ENCODE data around the gene TSPAN33.

TSPAN33 gene, protein sequence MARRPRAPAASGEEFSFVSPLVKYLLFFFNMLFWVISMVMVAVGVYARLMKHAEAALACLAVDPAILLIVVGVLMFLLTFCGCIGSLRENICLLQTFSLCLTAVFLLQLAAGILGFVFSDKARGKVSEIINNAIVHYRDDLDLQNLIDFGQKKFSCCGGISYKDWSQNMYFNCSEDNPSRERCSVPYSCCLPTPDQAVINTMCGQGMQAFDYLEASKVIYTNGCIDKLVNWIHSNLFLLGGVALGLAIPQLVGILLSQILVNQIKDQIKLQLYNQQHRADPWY

DNA sequence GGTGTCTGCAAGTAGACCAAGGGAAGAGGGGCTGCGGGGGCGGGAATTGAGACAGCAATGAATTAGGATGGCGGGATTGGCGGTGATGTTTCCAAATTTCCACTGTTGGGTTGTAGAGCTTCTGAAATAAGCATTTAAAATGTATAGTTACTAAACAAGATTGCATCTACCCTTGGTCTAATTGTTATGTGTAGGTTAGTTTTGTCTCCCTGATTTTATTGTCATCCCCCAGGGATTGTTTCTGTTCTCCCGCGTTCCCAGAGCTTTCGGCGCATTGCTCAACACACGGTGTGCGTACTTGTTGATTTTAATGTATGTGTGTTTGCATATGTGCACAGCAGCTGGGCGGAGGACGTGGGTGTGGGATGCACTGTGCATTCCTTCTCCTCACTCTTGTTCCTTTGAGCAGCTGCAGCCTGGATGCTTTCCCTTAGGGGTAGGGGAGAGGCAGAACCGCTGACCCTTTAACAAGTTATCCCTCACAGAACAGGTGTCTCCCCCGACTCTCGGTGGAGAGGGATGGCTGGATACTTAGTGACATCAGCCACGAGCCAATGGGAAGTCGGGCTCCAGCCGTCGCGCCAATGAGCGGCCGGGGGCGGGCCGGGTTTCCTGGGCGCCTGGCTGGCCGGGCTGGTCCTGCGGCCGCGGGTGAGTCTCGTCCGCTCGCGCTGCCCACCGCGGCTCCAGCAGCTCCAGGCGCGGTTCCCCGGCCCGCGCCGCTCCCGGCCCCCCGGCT lies at the start of gene TSPAN33:
Gene TSPAN33, plus strand, starts transcription at position 613 of the 739 bp plus-strand sequence. CDS start 274 bp downstream, outside the sequence.
- peak within 1 kb of the TSS; percentile 66 for H3K4me3 ChIP-seq (ENCODE audit: low read length)
- TF ChIP-seq, protein P1, sequence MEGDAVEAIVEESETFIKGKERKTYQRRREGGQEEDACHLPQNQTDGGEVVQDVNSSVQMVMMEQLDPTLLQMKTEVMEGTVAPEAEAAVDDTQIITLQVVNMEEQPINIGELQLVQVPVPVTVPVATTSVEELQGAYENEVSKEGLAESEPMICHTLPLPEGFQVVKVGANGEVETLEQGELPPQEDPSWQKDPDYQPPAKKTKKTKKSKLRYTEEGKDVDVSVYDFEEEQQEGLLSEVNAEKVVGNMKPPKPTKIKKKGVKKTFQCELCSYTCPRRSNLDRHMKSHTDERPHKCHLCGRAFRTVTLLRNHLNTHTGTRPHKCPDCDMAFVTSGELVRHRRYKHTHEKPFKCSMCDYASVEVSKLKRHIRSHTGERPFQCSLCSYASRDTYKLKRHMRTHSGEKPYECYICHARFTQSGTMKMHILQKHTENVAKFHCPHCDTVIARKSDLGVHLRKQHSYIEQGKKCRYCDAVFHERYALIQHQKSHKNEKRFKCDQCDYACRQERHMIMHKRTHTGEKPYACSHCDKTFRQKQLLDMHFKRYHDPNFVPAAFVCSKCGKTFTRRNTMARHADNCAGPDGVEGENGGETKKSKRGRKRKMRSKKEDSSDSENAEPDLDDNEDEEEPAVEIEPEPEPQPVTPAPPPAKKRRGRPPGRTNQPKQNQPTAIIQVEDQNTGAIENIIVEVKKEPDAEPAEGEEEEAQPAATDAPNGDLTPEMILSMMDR (conservative IDR thresholded peaks at IDR 0.05; ENCODE audit: low read depth, low read length), result no peak
- no peak for DNase-seq (ENCODE audit: low read depth)

DNA sequence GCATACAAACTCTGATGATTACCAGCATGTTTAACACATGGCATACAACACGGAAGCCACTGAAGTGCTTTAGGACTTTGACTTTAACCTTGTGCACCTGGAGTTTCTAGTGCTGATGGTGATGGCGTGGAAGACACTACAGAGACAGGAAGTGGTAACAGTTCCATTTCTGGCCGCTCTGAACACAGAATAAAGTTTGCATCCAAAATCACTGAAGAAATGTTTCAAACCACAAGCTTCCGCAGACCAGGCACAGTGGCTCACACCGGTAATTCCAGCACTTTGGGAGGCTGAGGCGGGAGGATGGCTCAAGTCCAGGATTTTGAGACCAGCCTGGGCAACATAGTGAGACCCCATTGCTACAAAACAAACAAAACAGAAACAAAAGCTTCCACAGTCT lies 49.2 kb upstream of the TSPAN33 start:
- TF ChIP-seq, protein P1 (conservative IDR thresholded peaks at IDR 0.05; ENCODE audit: low read depth, low read length), result no peak
- H3K4me3 ChIP-seq (ENCODE audit: low read length), result no peak overlapping the region
- DNase-seq (ENCODE audit: low read depth), result no peak

DNA sequence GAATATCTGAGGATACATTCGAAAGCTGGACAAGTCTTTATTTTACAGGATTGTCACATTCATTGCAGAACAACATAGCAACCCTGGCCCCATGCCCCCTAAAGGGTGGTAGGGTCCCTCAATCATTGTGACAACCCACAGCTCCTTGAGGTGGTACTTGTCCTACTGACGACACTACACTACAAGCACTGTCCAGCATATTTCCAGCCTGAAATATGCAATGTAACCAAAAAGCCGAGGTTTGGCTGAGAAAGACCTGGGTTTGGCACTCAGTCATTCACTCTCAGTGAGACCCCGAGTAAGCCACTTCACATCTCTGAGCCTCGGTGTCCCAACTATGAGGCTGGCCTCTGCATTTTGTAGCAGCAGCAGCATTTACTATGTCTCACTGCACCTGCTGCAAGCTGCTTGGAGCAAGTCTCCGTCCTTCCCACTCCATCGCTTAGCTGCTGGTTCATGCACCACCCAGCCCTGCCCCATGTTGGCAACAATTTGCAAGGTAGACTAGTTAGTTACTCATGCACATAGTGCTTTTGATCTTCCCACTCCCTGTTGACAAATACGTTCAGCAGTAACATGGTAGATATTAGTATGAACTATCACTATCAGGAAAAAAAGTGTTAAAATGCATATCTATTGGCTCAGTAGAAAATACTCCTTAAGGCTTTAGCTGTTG lies 46.0 kb upstream of the TSPAN33 start:
- DNase-seq (ENCODE audit: low read depth), result no peak
- TF ChIP-seq, protein P1 (conservative IDR thresholded peaks at IDR 0.05; ENCODE audit: low read depth, low read length), result no peak
- no peak overlapping the region for H3K4me3 ChIP-seq (ENCODE audit: low read length)

DNA sequence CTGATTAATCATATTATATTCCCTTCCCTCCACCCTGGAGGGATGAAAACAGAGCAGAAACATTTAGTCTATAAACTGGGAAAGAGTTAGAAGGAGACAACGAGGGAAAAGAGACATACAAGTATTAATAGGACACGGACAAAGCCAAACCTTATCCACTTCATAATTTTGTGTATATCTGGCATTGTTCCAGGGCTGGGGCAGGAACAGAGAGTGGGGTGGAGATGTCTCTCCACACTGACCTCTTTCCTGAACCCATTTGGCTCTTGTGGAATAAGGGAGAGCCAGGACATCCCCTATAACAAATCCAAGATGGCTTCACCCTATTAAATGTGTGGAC lies 43.7 kb upstream of the TSPAN33 start:
- H3K4me3 ChIP-seq (ENCODE audit: low read length), result no peak overlapping the region
- DNase-seq (ENCODE audit: low read depth), result no peak
- TF ChIP-seq, protein P1 (conservative IDR thresholded peaks at IDR 0.05; ENCODE audit: low read depth, low read length), result no peak

DNA sequence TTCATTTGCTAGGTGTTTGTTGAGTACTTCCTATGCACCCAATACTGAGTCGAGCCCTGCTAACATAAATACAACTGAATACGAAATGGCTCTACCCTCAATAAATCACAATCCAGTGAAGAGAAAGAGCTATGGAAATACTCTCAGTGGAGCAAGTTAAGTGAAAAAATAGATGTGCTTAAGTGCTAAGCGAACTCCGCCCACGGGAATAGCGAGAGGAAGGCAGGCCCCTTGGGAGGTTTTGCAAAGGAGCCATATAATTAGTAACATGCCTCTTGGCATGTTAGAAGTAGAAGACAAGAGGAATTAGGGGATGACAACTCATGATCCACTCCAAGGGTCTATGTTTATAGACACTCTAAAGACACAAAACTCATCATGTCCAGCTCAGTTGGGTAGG lies 42.8 kb upstream of the TSPAN33 start:
- TF ChIP-seq, protein P1 (conservative IDR thresholded peaks at IDR 0.05; ENCODE audit: low read depth, low read length), result no peak
- H3K4me3 ChIP-seq (ENCODE audit: low read length), result no peak overlapping the region
- no peak for DNase-seq (ENCODE audit: low read depth)

DNA sequence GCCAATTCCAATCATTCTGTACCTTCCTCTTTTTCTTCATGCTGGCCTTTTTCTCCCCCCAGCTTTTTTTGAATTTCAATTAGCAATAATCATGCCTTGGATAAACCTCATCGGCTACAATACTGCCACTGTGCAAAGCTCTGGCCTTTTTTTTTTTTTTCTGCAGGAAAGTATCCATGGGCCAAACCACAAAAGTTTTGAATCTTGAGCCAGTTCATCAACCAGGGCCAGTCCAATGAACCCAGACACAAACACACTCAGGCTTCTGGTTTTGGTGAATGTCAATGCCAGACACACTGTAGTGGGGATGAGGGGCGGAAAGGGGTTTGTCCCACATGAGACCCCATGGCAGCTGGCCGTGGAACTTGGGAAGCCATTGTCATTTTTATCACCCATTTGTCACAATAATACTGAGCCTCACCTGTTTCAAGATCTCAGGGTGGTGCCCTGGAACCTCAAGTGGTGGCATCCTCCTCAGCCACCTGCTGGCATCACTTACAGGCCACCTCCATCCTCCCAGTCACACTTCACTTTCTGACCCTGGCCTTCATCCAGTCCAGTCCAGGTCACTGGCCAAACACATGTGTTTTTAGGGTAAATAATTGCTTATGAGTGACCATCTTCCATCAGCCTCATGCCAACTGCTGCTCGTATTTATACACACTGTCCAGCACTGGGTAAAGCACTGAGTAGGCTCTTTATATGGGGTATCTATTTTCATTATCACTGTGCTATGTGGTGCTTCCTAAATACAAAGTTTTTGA lies 40.8 kb upstream of the TSPAN33 start:
- no peak overlapping the region for H3K4me3 ChIP-seq (ENCODE audit: low read length)
- no peak for DNase-seq (ENCODE audit: low read depth)
- TF ChIP-seq, protein P1 (conservative IDR thresholded peaks at IDR 0.05; ENCODE audit: low read depth, low read length), result no peak
